GM19035 (cell line): ENCODE measurements around the gene C1QBP.
A peak's percentile ranks its signal among the peaks of the same experiment; 100 is the strongest.
"Not testable (repeated sequence)": the region's sequence is repeated elsewhere in the genome, so short reads cannot be mapped to it uniquely, and the experiment has no call there.

Experiments used
- ATAC-seq: cut with Tn5 transposase; IDR thresholded peaks from one replicate; pipeline ENCODE4 v1.9.1; 2021; ENCODE audit not compliant: unreplicated experiment

C1QBP gene

DNA sequence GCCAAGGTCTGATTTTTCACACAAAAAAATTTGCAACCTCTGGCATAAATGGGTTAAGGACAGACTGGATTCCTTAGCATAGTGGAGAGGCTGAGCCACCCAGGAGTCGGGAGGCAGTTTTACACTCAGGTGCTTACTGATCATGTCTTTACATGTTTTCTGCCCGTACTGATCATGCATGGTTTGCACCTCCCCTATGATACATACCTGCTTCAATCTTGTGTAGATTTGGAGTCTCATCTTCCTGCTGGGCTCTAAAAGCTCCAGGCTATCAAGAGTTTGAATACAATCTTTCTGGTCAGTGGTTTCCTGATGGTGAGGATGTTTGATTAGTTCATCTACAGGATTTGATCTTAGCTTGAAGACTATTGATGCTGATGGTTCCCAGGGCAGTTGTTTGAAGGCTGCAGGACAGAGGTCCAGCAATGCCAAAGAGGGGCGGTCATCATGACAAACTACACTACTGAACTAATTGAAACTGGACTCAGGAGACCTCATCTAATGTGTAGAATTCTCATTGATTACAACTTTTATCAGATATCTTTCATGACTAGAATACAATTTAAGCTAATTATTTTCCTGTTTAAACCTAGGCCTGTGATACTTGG lies 6.9 kb downstream of the C1QBP start:
- no peak for ATAC-seq

DNA sequence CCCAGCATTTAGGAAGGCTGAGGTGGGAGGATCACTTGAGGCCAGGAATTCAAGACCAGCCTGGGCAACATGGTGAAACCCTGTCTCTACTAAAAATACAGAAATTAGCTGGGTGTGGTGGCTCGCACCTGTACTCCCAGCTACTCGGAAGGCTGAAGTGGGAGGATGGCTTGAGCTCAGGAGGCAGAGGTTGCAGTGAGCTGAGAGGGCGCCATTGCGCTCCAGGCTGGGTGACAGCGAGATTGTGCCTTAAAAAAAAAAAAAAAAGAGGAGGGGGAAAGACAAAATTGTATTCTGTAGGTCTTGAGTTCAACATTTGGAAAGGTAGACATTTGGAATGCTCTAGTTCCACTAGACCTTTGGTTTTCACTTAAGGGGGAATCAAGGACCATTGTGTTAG lies 7.7 kb downstream of the C1QBP start:
- ATAC-seq, result not testable (repeated sequence)

DNA sequence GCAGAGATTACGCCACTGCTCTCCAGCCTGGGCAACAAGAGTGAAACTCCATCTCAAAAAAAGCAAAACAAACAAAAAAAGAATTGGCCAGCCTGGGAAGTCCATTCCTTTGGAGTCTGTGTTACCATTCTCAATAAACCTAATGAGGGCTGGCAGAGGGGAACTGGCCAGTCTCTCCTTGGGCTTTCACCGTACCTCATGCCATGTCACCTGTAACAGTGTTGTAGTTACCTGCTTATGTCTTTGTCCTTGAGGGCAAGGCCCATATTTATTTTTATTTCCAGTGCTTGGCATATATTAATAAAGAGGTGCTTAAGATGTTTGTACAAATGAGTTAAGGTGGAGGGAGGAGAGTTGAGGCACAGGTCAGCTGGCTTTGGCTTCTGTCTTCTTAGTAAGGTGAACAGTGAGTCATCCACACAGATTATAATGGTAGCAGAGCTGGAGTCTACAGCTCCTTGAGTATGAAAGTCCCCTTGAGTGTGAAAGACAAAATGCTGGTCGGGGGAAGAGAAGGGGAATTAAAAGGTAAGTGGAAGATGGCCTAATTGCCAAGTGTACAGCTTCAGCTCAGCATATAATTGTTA lies 8.4 kb downstream of the C1QBP start:
- no peak for ATAC-seq

- no peak for ATAC-seq
Observed at GRCh38 chr17:5429191-5429887, 9.6 kb downstream of the C1QBP start.

- no peak for ATAC-seq
Observed at GRCh38 chr17:5425826-5426225, 13.1 kb downstream of the C1QBP start.

- ATAC-seq, result no peak
Observed at GRCh38 chr17:5424909-5425308, 14.0 kb downstream of the C1QBP start.

DNA sequence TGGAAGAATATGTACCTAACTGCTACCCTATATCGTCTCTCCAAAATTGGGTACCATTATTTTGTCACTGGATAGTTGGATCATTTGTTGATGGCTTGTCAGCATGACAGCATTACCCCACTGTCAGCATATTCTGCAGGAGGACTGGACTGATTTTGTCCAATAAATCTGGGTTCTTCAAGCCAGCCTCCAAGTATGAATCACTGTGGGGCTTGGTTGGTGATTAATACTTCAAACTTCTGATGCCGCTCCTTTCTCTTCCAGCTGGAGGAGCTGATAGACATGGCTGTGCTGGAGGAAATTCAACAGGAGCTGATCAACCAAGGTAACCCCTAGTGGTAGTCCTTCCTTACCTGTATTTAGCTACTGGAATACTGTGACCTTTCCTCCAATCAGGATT lies 16.4 kb downstream of the C1QBP start:
- ATAC-seq, result no peak

DNA sequence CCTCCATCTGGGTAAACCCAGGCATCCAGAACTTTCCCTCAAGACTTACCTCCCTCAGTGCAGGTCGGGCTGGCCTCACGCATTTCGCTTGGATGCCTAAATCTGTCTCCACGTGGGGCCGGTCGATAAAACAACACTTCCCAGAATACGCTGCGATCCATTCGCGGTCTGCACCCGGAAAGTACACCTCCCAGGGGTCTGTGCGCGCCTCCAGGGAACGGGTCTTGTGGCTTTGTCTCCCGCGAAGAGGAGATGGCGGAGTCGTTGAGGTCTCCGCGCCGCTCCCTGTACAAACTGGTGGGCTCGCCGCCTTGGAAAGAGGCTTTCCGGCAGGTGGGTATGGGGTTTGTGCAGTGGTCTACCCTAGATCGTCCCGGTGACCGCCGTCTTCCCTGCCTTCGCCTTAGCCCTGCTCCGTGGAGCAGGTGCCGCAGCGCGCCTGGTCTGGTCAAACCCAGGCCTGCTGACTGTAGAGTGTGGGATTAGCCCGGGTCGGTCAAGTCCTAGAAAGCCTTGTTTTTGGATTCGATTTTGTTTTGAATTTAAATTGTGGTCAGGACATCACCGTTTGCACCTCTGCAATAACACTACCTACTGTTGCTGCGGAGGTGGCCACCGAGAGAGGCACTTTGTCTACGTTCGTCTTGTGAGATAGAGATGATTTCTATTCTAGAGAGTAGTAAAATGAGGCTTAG lies 18.8 kb downstream of the C1QBP start, which contains the start of gene RPAIN:
Gene RPAIN (plus strand): TSS at position 224 of the 695 bp plus-strand sequence. CDS start 29 bp downstream, at position 253.
- ATAC-seq, result peak; percentile 55

DNA sequence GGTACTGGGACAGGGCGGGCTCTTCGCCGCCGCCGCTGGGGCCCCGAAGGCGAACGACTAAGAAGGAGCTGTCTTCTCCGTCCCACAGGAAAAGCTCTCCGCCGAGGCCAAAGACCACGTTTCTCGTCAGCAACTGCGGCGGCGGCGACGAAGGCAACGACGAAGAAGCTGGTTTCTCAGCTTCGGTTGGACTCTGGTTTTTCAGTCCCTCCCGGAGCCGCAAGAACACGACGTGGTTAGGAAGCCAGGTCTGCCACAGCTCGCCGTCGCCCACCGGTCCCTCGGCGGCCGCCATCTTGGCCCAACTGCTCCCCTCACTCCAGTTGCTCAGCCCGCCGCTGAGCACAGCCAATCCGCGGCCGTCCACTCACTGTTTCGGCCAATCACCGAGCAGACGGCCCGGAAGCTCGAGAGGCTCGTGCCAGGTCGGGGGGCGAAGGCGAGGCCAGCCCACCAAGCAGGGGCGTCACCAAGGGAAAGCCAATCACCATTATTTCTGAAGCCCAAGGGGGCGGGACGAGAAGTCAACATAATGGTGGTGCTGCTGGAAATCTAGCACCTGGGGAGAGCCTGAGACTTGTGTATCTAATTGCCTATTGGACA lies 19.5 kb downstream of the C1QBP start, which contains the start of gene NUP88:
Gene NUP88 (minus strand): TSS at position 307 of the 603 bp plus-strand sequence. CDS start 12 bp downstream, at position 295.
- ATAC-seq, result peak; percentile 86

DNA sequence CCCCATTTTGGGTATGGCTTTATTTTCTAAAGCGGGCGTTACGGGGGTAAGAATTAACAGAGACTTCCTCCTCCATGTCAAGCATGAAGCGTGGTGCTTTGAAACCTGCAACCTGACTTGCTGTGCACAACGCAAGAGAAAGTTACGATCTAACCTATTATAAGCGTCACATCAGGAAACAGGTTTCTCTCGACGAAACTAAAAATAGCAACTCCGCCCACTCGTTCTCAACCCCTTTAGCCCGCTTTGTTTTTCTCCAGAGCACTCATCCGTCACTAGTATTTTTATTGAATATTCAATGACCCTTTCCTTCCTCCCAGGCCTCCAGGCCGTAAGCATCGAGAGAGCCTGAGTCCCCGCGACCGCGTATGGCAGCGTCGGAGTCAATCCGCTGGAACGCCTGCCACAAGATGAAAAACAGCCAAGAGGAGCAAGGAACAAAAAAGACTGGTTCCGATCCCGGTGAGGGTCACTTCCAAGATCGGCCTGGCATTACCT lies 20.0 kb downstream of the C1QBP start:
- peak; percentile 29 for ATAC-seq

DNA sequence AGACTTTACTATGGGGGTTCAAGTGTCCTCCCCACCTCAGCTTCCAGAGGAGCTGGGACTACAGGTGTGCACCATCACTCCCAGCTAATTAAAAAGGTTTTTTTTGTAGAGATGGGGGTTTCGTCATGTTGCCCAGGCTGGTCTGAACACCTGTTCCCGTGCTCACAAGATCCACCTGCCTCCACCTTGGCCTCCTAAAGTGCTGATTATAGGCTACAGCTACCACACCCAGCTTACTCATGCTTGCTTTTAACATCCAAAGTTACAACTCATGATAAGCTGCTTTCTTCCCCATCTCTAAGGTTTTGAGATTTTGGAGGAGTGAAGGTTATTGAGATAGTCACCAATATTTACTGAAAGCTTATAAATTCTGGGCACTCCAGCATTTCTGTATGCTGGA lies 22.1 kb downstream of the C1QBP start:
- ATAC-seq, result no peak

DNA sequence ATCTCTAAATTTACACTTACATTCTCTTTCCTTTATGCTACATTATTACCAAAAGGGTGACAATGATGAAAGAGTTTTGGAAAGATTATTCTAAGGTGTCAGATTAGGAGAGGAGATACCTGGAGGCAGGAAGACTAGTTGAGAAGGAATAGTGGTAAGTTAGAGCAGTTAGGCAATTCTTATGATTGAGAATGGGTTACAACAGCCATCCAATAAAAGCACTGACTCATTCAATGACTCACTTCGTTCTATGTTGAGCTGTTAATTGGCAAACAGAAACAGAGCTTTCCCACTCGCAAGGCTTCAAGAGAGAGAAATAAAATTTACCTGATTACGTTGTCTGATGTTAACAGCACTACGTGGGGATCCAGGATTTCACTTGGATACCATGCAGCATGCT lies 25.3 kb downstream of the C1QBP start:
- ATAC-seq, result no peak

DNA sequence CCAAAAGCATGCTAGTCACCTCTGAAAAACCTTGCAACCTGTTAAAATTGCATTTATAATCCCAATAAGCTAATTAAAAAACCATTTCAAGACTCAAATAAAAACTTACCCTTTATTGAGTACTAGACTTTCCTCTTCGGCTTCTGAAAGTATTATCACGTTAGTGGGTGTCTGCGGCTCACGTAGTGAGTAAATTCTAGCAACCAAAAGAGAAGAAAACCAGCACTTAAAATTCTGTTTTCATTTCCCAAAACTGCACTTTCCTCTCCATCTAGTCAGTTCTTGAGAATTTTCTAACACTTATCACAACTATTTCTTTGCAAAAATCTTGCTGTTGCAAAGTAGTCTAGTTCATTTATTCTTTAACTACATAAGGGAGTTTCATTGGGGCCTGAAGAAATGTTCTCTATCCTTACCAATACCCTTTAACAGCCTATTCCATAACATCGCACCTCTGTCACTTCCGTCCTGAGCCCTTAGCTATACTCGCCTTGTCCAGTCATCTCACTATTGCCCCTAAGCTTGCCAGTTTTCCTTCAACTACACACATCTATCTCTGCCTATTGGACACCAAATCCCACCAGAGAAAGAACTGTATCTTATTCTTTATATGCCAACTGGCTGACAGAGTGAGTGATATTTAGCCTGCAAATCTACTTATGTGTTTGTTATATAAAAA lies 28.2 kb downstream of the C1QBP start:
- no peak for ATAC-seq

- ATAC-seq, result no peak
Observed at GRCh38 chr17:5408186-5408585, 30.8 kb downstream of the C1QBP start.

- no peak for ATAC-seq
Observed at GRCh38 chr17:5405400-5405799, 33.6 kb downstream of the C1QBP start.

DNA sequence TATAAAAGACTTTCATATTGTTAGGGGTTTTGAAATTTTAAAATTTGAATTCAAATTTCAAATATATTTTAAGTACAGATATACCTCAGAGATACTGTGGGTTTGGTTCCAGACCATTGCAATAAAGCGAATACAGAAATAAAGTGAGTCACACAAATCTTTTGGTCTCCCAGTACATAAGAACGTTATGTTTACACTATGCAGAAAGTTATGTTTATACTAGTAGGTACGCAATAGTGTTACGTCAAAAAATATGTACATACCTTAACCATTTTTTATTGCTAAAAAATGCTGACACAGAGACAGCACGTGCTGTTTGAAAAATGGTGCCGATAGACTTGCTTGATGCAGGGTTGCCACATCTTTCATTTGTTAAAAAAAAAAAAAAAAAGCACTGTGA lies 39.2 kb downstream of the C1QBP start:
- no peak for ATAC-seq

GRCh38 chr17:5396612-5397011 lies 42.3 kb downstream of the C1QBP start:
- no peak for ATAC-seq

DNA sequence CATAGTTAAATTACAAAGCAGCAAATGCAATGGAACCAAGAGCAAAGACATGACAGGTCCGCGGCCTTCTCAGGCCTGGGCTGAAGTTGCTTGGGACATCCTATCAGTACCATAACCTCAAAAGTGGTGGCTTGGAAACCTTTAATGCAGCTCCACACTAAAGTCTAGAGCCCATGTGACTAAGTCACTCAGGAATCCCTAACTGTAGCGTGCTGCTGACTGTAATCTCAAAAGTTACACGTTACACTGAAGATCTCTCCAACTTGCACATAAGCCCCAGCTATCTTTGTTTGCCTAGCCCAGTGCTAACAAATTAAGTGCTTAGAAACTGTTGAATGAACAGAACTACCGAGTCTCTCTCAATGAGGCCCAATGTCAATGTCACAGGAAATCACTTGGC lies 47.3 kb downstream of the C1QBP start:
- ATAC-seq, result no peak
